H9 (cell line): Measurements from ENCODE around the gene ZNF853. TPM values are rescaled to one million over a fixed set of nuclear protein-coding genes. Genes with fewer than 3 reads are reported as not detected.

ENCODE experiments used
- DNase-seq: peaks from one replicate; pipeline ENCODE4 v3.0.0-alpha.2; 2017
- H2AFZ ChIP-seq: one replicate; pipeline ENCODE4 v1.6.1; 2013; ENCODE audit warnings: mild to moderate bottlenecking, low read length, control low read depth, moderate library complexity
- H2AK5ac ChIP-seq: 2 replicates; pipeline ENCODE4 v1.6.1; 2013; ENCODE audit warnings: low read length, control low read depth, mixed read lengths; ENCODE audit not compliant: insufficient read length
- H2BK120ac ChIP-seq: one replicate; pipeline ENCODE4 v1.6.1; 2013; ENCODE audit warnings: low read depth, mild to moderate bottlenecking, low read length, control low read depth, inconsistent platforms; ENCODE audit not compliant: poor library complexity, severe bottlenecking
- H2BK12ac ChIP-seq: 2 replicates; pipeline ENCODE4 v1.6.1; 2013; ENCODE audit warnings: low read length, control low read depth, mixed read lengths, low read depth; ENCODE audit not compliant: insufficient read length
- H2BK15ac ChIP-seq: 2 replicates; pipeline ENCODE4 v1.6.1; 2013; ENCODE audit warnings: low read depth, low read length, control low read depth
- H2BK20ac ChIP-seq: one replicate; pipeline ENCODE4 v1.6.1; 2013; ENCODE audit warnings: low read depth, mild to moderate bottlenecking, low read length, control low read depth, inconsistent platforms; ENCODE audit not compliant: poor library complexity, severe bottlenecking
- H2BK5ac ChIP-seq: 2 replicates; pipeline ENCODE4 v1.6.1; 2013; ENCODE audit warnings: low read length, control low read depth, mixed read lengths; ENCODE audit not compliant: insufficient read length
- H3K14ac ChIP-seq: 2 replicates; pipeline ENCODE4 v1.6.1; 2013; ENCODE audit warnings: low read length, control low read depth; ENCODE audit not compliant: insufficient read depth
- H3K18ac ChIP-seq: 2 replicates; pipeline ENCODE4 v1.6.1; 2013; ENCODE audit warnings: low read depth, mild to moderate bottlenecking, mixed read lengths, low read length, control low read depth; ENCODE audit not compliant: insufficient read length
- H3K23ac ChIP-seq: 2 replicates; pipeline ENCODE4 v1.6.1; 2013; ENCODE audit warnings: low read length, control low read depth, mixed read lengths, low read depth; ENCODE audit not compliant: insufficient read length
- H3K23me2 ChIP-seq: 2 replicates; pipeline ENCODE4 v1.6.1; 2013; ENCODE audit warnings: low read depth, mild to moderate bottlenecking, mixed read lengths, low read length, control low read depth; ENCODE audit not compliant: insufficient read length, poor library complexity, severe bottlenecking
- H3K27ac ChIP-seq: 2 replicates; pipeline ENCODE4 v1.5.1; 2013; ENCODE audit warnings: low read length, control low read depth, mixed read lengths, low read depth; ENCODE audit not compliant: insufficient read length
- H3K27me3 ChIP-seq: 2 replicates; pipeline ENCODE4 v1.6.1; 2013; ENCODE audit warnings: low read length, control low read depth, inconsistent platforms; ENCODE audit not compliant: insufficient read depth
- H3K4ac ChIP-seq: 2 replicates; pipeline ENCODE4 v1.6.1; 2013; ENCODE audit warnings: low read depth, mild to moderate bottlenecking, control low read depth, inconsistent platforms, low read length, moderate library complexity
- H3K4me1 ChIP-seq: 2 replicates; pipeline ENCODE4 v1.6.1; 2013; ENCODE audit warnings: low read length, control low read depth, inconsistent platforms; ENCODE audit not compliant: insufficient read depth
- H3K4me2 ChIP-seq: 2 replicates; pipeline ENCODE4 v1.6.1; 2013; ENCODE audit warnings: low read length, control low read depth, mixed read lengths; ENCODE audit not compliant: insufficient read length, insufficient read depth
- H3K56ac ChIP-seq: 2 replicates; pipeline ENCODE4 v1.6.1; 2013; ENCODE audit warnings: low read depth, mild to moderate bottlenecking, mixed read lengths, low read length, control low read depth; ENCODE audit not compliant: insufficient read length
- H3K79me1 ChIP-seq: 2 replicates; pipeline ENCODE4 v1.6.1; 2013; ENCODE audit warnings: low read depth, mild to moderate bottlenecking, moderate library complexity, low read length, control low read depth, inconsistent platforms; ENCODE audit not compliant: insufficient read depth, poor library complexity, severe bottlenecking
- H3K79me2 ChIP-seq: 2 replicates; pipeline ENCODE4 v1.6.1; 2013; ENCODE audit warnings: low read length, control low read depth, inconsistent platforms; ENCODE audit not compliant: insufficient read depth
- H3K9ac ChIP-seq: 2 replicates; pipeline ENCODE4 v1.6.1; 2013; ENCODE audit warnings: low read length, control low read depth, mixed read lengths; ENCODE audit not compliant: insufficient read length; ENCODE audit errors: extremely low read depth
- H3K9me3 ChIP-seq: one replicate; pipeline ENCODE4 v1.6.1; 2013; ENCODE audit warnings: low read depth, low read length, inconsistent platforms; ENCODE audit not compliant: control insufficient read depth
- H3T11ph ChIP-seq: one replicate; pipeline ENCODE4 v1.6.1; 2013; ENCODE audit warnings: mild to moderate bottlenecking, low read length, control low read depth, inconsistent platforms
- H4K20me1 ChIP-seq: one replicate; pipeline ENCODE4 v1.6.1; 2013; ENCODE audit not compliant: control insufficient read depth, insufficient read length, insufficient read depth
- H4K5ac ChIP-seq: 2 replicates; pipeline ENCODE4 v1.6.1; 2013; ENCODE audit warnings: low read depth, mild to moderate bottlenecking, mixed read lengths, low read length, control low read depth; ENCODE audit not compliant: insufficient read length
- H4K8ac ChIP-seq: replicated peaks from 2 replicates; pipeline ENCODE4 v1.6.1; 2013; ENCODE audit warnings: low read length, control low read depth, mixed read lengths, low read depth; ENCODE audit not compliant: insufficient read length
- H4K91ac ChIP-seq: 2 replicates; pipeline ENCODE4 v1.6.1; 2013; ENCODE audit warnings: low read depth, mild to moderate bottlenecking, moderate library complexity, mixed read lengths, low read length, control low read depth; ENCODE audit not compliant: insufficient read length
- H3K27ac Mint-ChIP-seq, 3 experiments: 2 replicates in 2 of 3; 3 replicates in 1 of 3; pipeline ENCODE4 v1.8.0; 2020 to 2021; ENCODE audit warnings: mixed read lengths in 3 of 3, mild to moderate bottlenecking in 1 of 3, moderate library complexity in 1 of 3
- H3K27me3 Mint-ChIP-seq: 2 replicates; pipeline ENCODE4 v1.8.0; 2021; ENCODE audit warnings: low read depth, mild to moderate bottlenecking, moderate library complexity, mixed read lengths
- H3K36me3 Mint-ChIP-seq, 3 experiments: 2 replicates in 2 of 3; 3 replicates in 1 of 3; pipeline ENCODE4 v1.8.0; 2020 to 2021; ENCODE audit warnings: low read depth in 3 of 3, mixed read lengths in 3 of 3; ENCODE audit not compliant: insufficient read depth in 1 of 3
- H3K4me1 Mint-ChIP-seq, 2 experiments: 2 replicates each; pipeline ENCODE4 v1.8.0; 2020; ENCODE audit warnings: mixed read lengths in 2 of 2
- H3K4me3 Mint-ChIP-seq, 2 experiments: 2 replicates in 1 of 2; 3 replicates in 1 of 2; pipeline ENCODE4 v1.8.0; 2020 to 2021; ENCODE audit warnings: mild to moderate bottlenecking in 2 of 2, mixed read lengths in 2 of 2, moderate library complexity in 1 of 2
- H3K9me3 Mint-ChIP-seq, 2 experiments: 2 replicates in 1 of 2; 3 replicates in 1 of 2; pipeline ENCODE4 v1.8.0; 2020; ENCODE audit warnings: mild to moderate bottlenecking in 2 of 2, mixed read lengths in 2 of 2, moderate library complexity in 1 of 2
- WGBS: extraction: QIAGEN DNeasy Blood & Tissue Kit; methylation state at CpG from one replicate; pipeline ENCODE4 v1.1.7; 2013; ENCODE audit warnings: missing lambda C conversion rate, low lambda C conversion rate, mixed read lengths; ENCODE audit not compliant: insufficient read length; ENCODE audit errors: extremely low coverage; 5-methylcytosine and 5-hydroxymethylcytosine counted together
- total RNA-seq: library from RNA; stranded (reverse); gene quantifications from 2 replicates; pipeline ENCODE4 v1.2.1, GENCODE V29; 2021
- TF ChIP-seq, protein P1 (sequence below): fragments of 200-600 bp; sonication (generic); conservative IDR thresholded peaks from 3 replicates; pipeline ENCODE4 v1.8.0; 2021; ENCODE audit warnings: antibody characterized with exemption, mild to moderate bottlenecking

ZNF853 gene
- total RNA-seq, 1 experiment from 2014 or later: 9.6 TPM

- Histone ChIP-seq H3T11ph (no peak within 1 kb of the TSS), H3K18ac (no peak within 1 kb of the TSS), H3K79me2 (no peaks in the 10 kb centered on the region), H3K9me3 (no peaks in the 10 kb centered on the region), H2BK20ac (no peak within 1 kb of the TSS), H2AK5ac (no peak within 1 kb of the TSS), H4K20me1 (no peaks in the 10 kb centered on the region), H3K23ac (no peak within 1 kb of the TSS), H2BK15ac (no peak within 1 kb of the TSS), H3K4me2 (peak within 1 kb of the TSS; percentile 13), H3K4me1 (no peaks in the 10 kb centered on the region), H4K91ac (no peak within 1 kb of the TSS), H3K56ac (no peak within 1 kb of the TSS), H4K5ac (no peak within 1 kb of the TSS), H3K27me3 (no peaks in the 10 kb centered on the region), H2AFZ (no peak within 1 kb of the TSS), H3K9ac (peak within 1 kb of the TSS; percentile 23), H3K23me2 (peaks cover 6% of the 10 kb centered on the region), H2BK5ac (no peak within 1 kb of the TSS), H3K14ac (peak within 1 kb of the TSS; percentile 6; the same call in 1 of the 2 replicates), H2BK12ac (no peak within 1 kb of the TSS), H4K8ac (no peak within 1 kb of the TSS), H3K4ac (no peak within 1 kb of the TSS), H3K79me1 (no peaks in the 10 kb centered on the region), H2BK120ac (no peak within 1 kb of the TSS), H3K27ac (no peak within 1 kb of the TSS)
- Mint-ChIP-seq H3K27ac (peak within 1 kb of the TSS in 2 of 3 experiments; percentile 75 to 88; a peak in 3 of 7 replicates), H3K4me1 (peaks cover 9 to 10% of the 10 kb centered on the region in 2 experiments), H3K9me3 (no peaks in the 10 kb centered on the region), H3K27me3 (no peaks in the 10 kb centered on the region), H3K36me3 (peaks cover 27 to 74% (median 62%) of the 10 kb centered on the region in 3 experiments), H3K4me3 (peak within 1 kb of the TSS; percentile 81 to 92)
- DNase-seq: peak; percentile 81
- WGBS: no CpG with 5 or more reads among the region's 107 CpGs
- TF ChIP-seq, protein P1, sequence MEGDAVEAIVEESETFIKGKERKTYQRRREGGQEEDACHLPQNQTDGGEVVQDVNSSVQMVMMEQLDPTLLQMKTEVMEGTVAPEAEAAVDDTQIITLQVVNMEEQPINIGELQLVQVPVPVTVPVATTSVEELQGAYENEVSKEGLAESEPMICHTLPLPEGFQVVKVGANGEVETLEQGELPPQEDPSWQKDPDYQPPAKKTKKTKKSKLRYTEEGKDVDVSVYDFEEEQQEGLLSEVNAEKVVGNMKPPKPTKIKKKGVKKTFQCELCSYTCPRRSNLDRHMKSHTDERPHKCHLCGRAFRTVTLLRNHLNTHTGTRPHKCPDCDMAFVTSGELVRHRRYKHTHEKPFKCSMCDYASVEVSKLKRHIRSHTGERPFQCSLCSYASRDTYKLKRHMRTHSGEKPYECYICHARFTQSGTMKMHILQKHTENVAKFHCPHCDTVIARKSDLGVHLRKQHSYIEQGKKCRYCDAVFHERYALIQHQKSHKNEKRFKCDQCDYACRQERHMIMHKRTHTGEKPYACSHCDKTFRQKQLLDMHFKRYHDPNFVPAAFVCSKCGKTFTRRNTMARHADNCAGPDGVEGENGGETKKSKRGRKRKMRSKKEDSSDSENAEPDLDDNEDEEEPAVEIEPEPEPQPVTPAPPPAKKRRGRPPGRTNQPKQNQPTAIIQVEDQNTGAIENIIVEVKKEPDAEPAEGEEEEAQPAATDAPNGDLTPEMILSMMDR: peak; percentile 71
These were observed 25.4 kb upstream of the ZNF853 start, which contains the start of gene INTS15 for GRCh38 chr7:6589829-6590644. Gene INTS15 (plus strand): TSS chr7:6590021. CDS start chr7:6590284, 263 bp downstream.
